Liver (tissue), 9 donors: Measurements from ENCODE around the gene KIAA1143. TPM values are rescaled to one million over a fixed set of nuclear protein-coding genes. Genes with fewer than 3 reads are reported as not detected.

Experiments
- DNase-seq: peaks from one replicate; pipeline ENCODE4 v3.0.0-alpha.2; 2017; ENCODE audit warnings: low spot score
- H3K27ac ChIP-seq, 2 donors: one replicate each; pipeline ENCODE4 v1.7.0; 2013; ENCODE audit warnings: inconsistent platforms in 2 of 2, low read length in 2 of 2, control low read depth in 1 of 2, low read depth in 1 of 2, mild to moderate bottlenecking in 1 of 2
- H3K27me3 ChIP-seq, 4 donors: one replicate each; pipeline versions ENCODE4 v1.6.1 to v1.7.0; 2013; ENCODE audit warnings: low read length in 3 of 4, inconsistent platforms in 1 of 4, mild to moderate bottlenecking in 1 of 4, moderate library complexity in 1 of 4; ENCODE audit not compliant: control insufficient read depth in 4 of 4, insufficient read depth in 4 of 4
- H3K36me3 ChIP-seq, 4 donors: one replicate each; pipeline versions ENCODE4 v1.6.1 to v1.7.0; 2013; ENCODE audit warnings: low read length in 3 of 4, mild to moderate bottlenecking in 3 of 4, low read depth in 1 of 4, moderate library complexity in 1 of 4; ENCODE audit not compliant: control insufficient read depth in 4 of 4, insufficient read depth in 3 of 4
- H3K4me1 ChIP-seq, 4 donors: one replicate each; pipeline versions ENCODE4 v1.6.1 to v1.7.0; 2013; ENCODE audit warnings: low read length in 3 of 4, mild to moderate bottlenecking in 3 of 4, moderate library complexity in 1 of 4; ENCODE audit not compliant: control insufficient read depth in 4 of 4, insufficient read depth in 4 of 4
- H3K4me3 ChIP-seq, 3 donors: one replicate each; pipeline versions ENCODE4 v1.6.1 to v1.7.0; 2013; ENCODE audit warnings: low read length in 3 of 3, control low read depth in 1 of 3, low read depth in 1 of 3, mild to moderate bottlenecking in 1 of 3
- H3K9ac ChIP-seq, 2 donors: one replicate each; pipeline ENCODE4 v1.7.0; 2013; ENCODE audit warnings: low read length in 2 of 2, mild to moderate bottlenecking in 2 of 2, moderate library complexity in 2 of 2, control low read depth in 1 of 2, low read depth in 1 of 2
- H3K9me3 ChIP-seq, 4 donors: one replicate each; pipeline versions ENCODE4 v1.6.1 to v1.7.0; 2013; ENCODE audit warnings: low read length in 3 of 4; ENCODE audit not compliant: control insufficient read depth in 4 of 4
- EGR1 ChIP-seq, 2 donors: IDR thresholded peaks; 2 replicates each; pipeline ENCODE4 v1.6.1; 2016 to 2018; ENCODE audit warnings: antibody characterized with exemption in 2 of 2, low read depth in 2 of 2
- FOXA1 ChIP-seq: IDR thresholded peaks from 2 replicates; pipeline ENCODE4 v1.6.1; 2016; ENCODE audit warnings: antibody characterized with exemption
- FOXA2 ChIP-seq: IDR thresholded peaks from 2 replicates; pipeline ENCODE4 v1.6.1; 2016; ENCODE audit warnings: antibody characterized with exemption
- GABPA ChIP-seq, 2 donors: IDR thresholded peaks in 1 of 2; conservative IDR thresholded peaks in 1 of 2; 2 replicates each; pipeline ENCODE4 v1.6.1; 2016; ENCODE audit warnings: antibody characterized with exemption in 2 of 2, mild to moderate bottlenecking in 1 of 2, moderate library complexity in 1 of 2
- HNF4A ChIP-seq, 2 donors: conservative IDR thresholded peaks; 2 replicates each; pipeline ENCODE4 v1.6.1; 2016; ENCODE audit warnings: antibody characterized with exemption in 2 of 2, mild to moderate bottlenecking in 2 of 2
- HNF4G ChIP-seq: IDR thresholded peaks from 2 replicates; pipeline ENCODE4 v1.6.1; 2016; ENCODE audit warnings: antibody characterized with exemption
- JUND ChIP-seq, 2 donors: IDR thresholded peaks; 2 replicates each; pipeline ENCODE4 v1.6.1; 2016; ENCODE audit warnings: antibody characterized with exemption in 2 of 2
- NR2F2 ChIP-seq: IDR thresholded peaks from 2 replicates; pipeline ENCODE4 v1.6.1; 2016; ENCODE audit warnings: antibody characterized with exemption
- RAD21 ChIP-seq, 2 donors: IDR thresholded peaks; 2 replicates each; pipeline ENCODE4 v1.6.1; 2016; ENCODE audit warnings: antibody characterized with exemption in 2 of 2, mild to moderate bottlenecking in 2 of 2
- RXRA ChIP-seq, 2 donors: IDR thresholded peaks; 2 replicates each; pipeline ENCODE4 v1.6.1; 2017 to 2018; ENCODE audit warnings: antibody characterized with exemption in 2 of 2, mild to moderate bottlenecking in 1 of 2
- SP1 ChIP-seq: IDR thresholded peaks from 2 replicates; pipeline ENCODE4 v1.6.1; 2018; ENCODE audit warnings: antibody characterized with exemption, mild to moderate bottlenecking
- TAF1 ChIP-seq: conservative IDR thresholded peaks from 2 replicates; pipeline ENCODE4 v1.6.1; 2016; ENCODE audit warnings: antibody characterized with exemption, mild to moderate bottlenecking
- YY1 ChIP-seq: IDR thresholded peaks from 2 replicates; pipeline ENCODE4 v1.6.1; 2016; ENCODE audit warnings: antibody characterized with exemption, mild to moderate bottlenecking
- WGBS: extraction: QIAGEN DNeasy Blood & Tissue Kit; methylation state at CpG from one replicate; pipeline ENCODE4 v1.1.7; 2013; 5-methylcytosine and 5-hydroxymethylcytosine counted together
- polyA plus RNA-seq, 2 donors: library from polyadenylated mRNA; stranded (reverse) in 1 of 2; unstranded in 1 of 2; fragments of 200-250 nt in 1 of 2; fragments of >200 nt in 1 of 2; fragmentation: Nextera tagmentation in 1 of 2; extraction: Ambion mirVana in 1 of 2; gene quantifications; one replicate each; pipeline versions ENCODE4 v1.2.1 to v1.2.3, GENCODE V29; 2013 to 2015
- total RNA-seq, 2 donors: library from RNA; depleted of rRNA; stranded (reverse); fragments of >200 nt; gene quantifications; one replicate each; pipeline ENCODE4 v1.2.3, GENCODE V29; 2014
- TF ChIP-seq, protein P1 (sequence below): IDR thresholded peaks from 2 replicates; pipeline ENCODE4 v1.6.1; 2016; ENCODE audit warnings: antibody characterized with exemption
- TF ChIP-seq, protein P2 (sequence below): IDR thresholded peaks from 2 replicates; pipeline ENCODE4 v1.6.1; 2016; ENCODE audit warnings: antibody characterized with exemption
- TF ChIP-seq, protein P3 (sequence below): IDR thresholded peaks from 2 replicates; pipeline ENCODE4 v1.6.1; 2016; ENCODE audit warnings: antibody characterized with exemption, mild to moderate bottlenecking
- TF ChIP-seq, protein P4 (sequence below): IDR thresholded peaks from 2 replicates; pipeline ENCODE4 v1.6.1; 2016; ENCODE audit warnings: antibody characterized with exemption
- TF ChIP-seq, protein P5 (sequence below): fragments of 150-350 bp; IDR thresholded peaks from 2 replicates; pipeline ENCODE4 v1.5.1; 2017; ENCODE audit warnings: improper control_type of control experiment, low read depth, low read length; ENCODE audit not compliant: missing input control
- donor health status: healthy.
- donor health status: healthy.
- donor health status: healthy.
- donor health status: healthy.
- donor health status: healthy.

Gene KIAA1143
- total and polyA plus RNA-seq, 4 donors, result 3.9 to 10.3 (median 7.2) TPM

GRCh38 chr3:44805960-44806359 is 44.5 kb upstream of the KIAA1143 start:
- Histone ChIP-seq H3K9ac (no peak overlapping the region), H3K27me3 (no peaks in the 10 kb centered on the region), H3K9me3 (peaks cover 0 to 2% (median 0%) of the 10 kb centered on the region in 4 donors), H3K4me3 (no peak overlapping the region), H3K27ac (no peak overlapping the region), H3K4me1 (no peaks in the 10 kb centered on the region), H3K36me3 (no peaks in the 10 kb centered on the region)
- no peak for DNase-seq
- 95% methylated on average over 2 of the region's 2 CpGs for WGBS
- TF ChIP-seq RXRA (IDR thresholded peaks at IDR 0.05) (no peak), YY1 (no peak), FOXA1 (no peak), GABPA (IDR thresholded peaks at IDR 0.05 in 1 of 2, conservative IDR thresholded peaks at IDR 0.05 in 1 of 2) (no peak), HNF4A (conservative IDR thresholded peaks at IDR 0.05) (no peak)
- TF ChIP-seq, protein P1, sequence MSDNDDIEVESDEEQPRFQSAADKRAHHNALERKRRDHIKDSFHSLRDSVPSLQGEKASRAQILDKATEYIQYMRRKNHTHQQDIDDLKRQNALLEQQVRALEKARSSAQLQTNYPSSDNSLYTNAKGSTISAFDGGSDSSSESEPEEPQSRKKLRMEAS, result no peak
- TF ChIP-seq, protein P2, sequence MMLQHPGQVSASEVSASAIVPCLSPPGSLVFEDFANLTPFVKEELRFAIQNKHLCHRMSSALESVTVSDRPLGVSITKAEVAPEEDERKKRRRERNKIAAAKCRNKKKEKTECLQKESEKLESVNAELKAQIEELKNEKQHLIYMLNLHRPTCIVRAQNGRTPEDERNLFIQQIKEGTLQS, result no peak
- TF ChIP-seq, protein P3, sequence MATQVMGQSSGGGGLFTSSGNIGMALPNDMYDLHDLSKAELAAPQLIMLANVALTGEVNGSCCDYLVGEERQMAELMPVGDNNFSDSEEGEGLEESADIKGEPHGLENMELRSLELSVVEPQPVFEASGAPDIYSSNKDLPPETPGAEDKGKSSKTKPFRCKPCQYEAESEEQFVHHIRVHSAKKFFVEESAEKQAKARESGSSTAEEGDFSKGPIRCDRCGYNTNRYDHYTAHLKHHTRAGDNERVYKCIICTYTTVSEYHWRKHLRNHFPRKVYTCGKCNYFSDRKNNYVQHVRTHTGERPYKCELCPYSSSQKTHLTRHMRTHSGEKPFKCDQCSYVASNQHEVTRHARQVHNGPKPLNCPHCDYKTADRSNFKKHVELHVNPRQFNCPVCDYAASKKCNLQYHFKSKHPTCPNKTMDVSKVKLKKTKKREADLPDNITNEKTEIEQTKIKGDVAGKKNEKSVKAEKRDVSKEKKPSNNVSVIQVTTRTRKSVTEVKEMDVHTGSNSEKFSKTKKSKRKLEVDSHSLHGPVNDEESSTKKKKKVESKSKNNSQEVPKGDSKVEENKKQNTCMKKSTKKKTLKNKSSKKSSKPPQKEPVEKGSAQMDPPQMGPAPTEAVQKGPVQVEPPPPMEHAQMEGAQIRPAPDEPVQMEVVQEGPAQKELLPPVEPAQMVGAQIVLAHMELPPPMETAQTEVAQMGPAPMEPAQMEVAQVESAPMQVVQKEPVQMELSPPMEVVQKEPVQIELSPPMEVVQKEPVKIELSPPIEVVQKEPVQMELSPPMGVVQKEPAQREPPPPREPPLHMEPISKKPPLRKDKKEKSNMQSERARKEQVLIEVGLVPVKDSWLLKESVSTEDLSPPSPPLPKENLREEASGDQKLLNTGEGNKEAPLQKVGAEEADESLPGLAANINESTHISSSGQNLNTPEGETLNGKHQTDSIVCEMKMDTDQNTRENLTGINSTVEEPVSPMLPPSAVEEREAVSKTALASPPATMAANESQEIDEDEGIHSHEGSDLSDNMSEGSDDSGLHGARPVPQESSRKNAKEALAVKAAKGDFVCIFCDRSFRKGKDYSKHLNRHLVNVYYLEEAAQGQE, result no peak

- no peak for DNase-seq
- no peaks in the 10 kb centered on the region for H3K9me3 ChIP-seq
- 76% methylated on average over 2 of the region's 2 CpGs for WGBS
- H3K4me1 ChIP-seq, result no peaks in the 10 kb centered on the region
- H3K9ac ChIP-seq, result no peak overlapping the region
- H3K27me3 ChIP-seq, result no peaks in the 10 kb centered on the region
- H3K36me3 ChIP-seq, result no peaks in the 10 kb centered on the region
- no peak overlapping the region for H3K4me3 ChIP-seq
- no peak overlapping the region for H3K27ac ChIP-seq
- TF ChIP-seq GABPA (IDR thresholded peaks at IDR 0.05 in 1 of 2, conservative IDR thresholded peaks at IDR 0.05 in 1 of 2) (no peak), HNF4A (conservative IDR thresholded peaks at IDR 0.05) (no peak)
- TF ChIP-seq, protein P1, result no peak
- TF ChIP-seq, protein P4, sequence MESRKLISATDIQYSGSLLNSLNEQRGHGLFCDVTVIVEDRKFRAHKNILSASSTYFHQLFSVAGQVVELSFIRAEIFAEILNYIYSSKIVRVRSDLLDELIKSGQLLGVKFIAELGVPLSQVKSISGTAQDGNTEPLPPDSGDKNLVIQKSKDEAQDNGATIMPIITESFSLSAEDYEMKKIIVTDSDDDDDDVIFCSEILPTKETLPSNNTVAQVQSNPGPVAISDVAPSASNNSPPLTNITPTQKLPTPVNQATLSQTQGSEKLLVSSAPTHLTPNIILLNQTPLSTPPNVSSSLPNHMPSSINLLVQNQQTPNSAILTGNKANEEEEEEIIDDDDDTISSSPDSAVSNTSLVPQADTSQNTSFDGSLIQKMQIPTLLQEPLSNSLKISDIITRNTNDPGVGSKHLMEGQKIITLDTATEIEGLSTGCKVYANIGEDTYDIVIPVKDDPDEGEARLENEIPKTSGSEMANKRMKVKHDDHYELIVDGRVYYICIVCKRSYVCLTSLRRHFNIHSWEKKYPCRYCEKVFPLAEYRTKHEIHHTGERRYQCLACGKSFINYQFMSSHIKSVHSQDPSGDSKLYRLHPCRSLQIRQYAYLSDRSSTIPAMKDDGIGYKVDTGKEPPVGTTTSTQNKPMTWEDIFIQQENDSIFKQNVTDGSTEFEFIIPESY, result no peak
Observed at GRCh38 chr3:44803298-44803697, 41.9 kb upstream of the KIAA1143 start.

GRCh38 chr3:44802011-44802410 is 40.6 kb upstream of the KIAA1143 start:
- Histone ChIP-seq H3K27ac (no peak overlapping the region), H3K4me1 (no peaks in the 10 kb centered on the region), H3K9me3 (no peaks in the 10 kb centered on the region), H3K4me3 (no peak overlapping the region), H3K36me3 (no peaks in the 10 kb centered on the region), H3K27me3 (no peaks in the 10 kb centered on the region), H3K9ac (no peak overlapping the region)
- DNase-seq, result no peak
- TF ChIP-seq EGR1 (IDR thresholded peaks at IDR 0.05; ENCODE audit: low read depth in 2 of 2) (no peak), SP1 (no peak), RXRA (IDR thresholded peaks at IDR 0.05) (no peak), FOXA1 (no peak), TAF1 (no peak), HNF4A (conservative IDR thresholded peaks at IDR 0.05) (no peak), NR2F2 (no peak), YY1 (no peak), HNF4G (no peak), RAD21 (IDR thresholded peaks at IDR 0.05) (no peak), FOXA2 (no peak), GABPA (IDR thresholded peaks at IDR 0.05 in 1 of 2, conservative IDR thresholded peaks at IDR 0.05 in 1 of 2) (no peak), JUND (IDR thresholded peaks at IDR 0.05) (no peak)
- TF ChIP-seq, protein P5, sequence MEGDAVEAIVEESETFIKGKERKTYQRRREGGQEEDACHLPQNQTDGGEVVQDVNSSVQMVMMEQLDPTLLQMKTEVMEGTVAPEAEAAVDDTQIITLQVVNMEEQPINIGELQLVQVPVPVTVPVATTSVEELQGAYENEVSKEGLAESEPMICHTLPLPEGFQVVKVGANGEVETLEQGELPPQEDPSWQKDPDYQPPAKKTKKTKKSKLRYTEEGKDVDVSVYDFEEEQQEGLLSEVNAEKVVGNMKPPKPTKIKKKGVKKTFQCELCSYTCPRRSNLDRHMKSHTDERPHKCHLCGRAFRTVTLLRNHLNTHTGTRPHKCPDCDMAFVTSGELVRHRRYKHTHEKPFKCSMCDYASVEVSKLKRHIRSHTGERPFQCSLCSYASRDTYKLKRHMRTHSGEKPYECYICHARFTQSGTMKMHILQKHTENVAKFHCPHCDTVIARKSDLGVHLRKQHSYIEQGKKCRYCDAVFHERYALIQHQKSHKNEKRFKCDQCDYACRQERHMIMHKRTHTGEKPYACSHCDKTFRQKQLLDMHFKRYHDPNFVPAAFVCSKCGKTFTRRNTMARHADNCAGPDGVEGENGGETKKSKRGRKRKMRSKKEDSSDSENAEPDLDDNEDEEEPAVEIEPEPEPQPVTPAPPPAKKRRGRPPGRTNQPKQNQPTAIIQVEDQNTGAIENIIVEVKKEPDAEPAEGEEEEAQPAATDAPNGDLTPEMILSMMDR, result no peak
- TF ChIP-seq, protein P4, result no peak
- WGBS, result 85% methylated on average over 2 of the region's 2 CpGs
